Activated B cell treated with CpG ODN at 0.5 μM for 24 hours (primary cell): ENCODE measurements around the gene ROR1. TPM values are rescaled to one million over a fixed set of nuclear protein-coding genes. Genes with fewer than 3 reads are reported as not detected.
"Not testable (repeated sequence)": the region's sequence is repeated elsewhere in the genome, so short reads cannot be mapped to it uniquely, and the experiment has no call there.

Experiments used
- ATAC-seq: fragments of 200-7000 bp; cut with Tn5 transposase; one replicate; pipeline ENCODE4 v1.10.0; 2021; ENCODE audit warnings: low read depth, mild to moderate bottlenecking, moderate library complexity
- CTCF ChIA-PET: fragments of 350-600 bp; sonication (Branson Sonifier 250); formaldehyde crosslinking; loops from one replicate; lab custom pipeline; 2021; ENCODE audit warnings: antibody characterized with exemption; lab: Charles Lee
- POLR2A ChIA-PET: fragments of 350-600 bp; sonication (Branson Sonifier 250); formaldehyde crosslinking; loops from one replicate; lab custom pipeline; 2021; ENCODE audit warnings: antibody characterized with exemption; lab: Charles Lee
- DNase-seq: peaks from one replicate; pipeline ENCODE4 v3.0.0; 2022
- H3K27ac Mint-ChIP-seq: one replicate; pipeline ENCODE4 v1.8.0; 2020; ENCODE audit warnings: mixed read lengths
- H3K27me3 Mint-ChIP-seq: one replicate; pipeline ENCODE4 v1.8.0; 2021; ENCODE audit warnings: mixed read lengths
- H3K36me3 Mint-ChIP-seq: one replicate; pipeline ENCODE4 v1.8.0; 2021; ENCODE audit warnings: low read depth, mixed read lengths
- H3K4me1 Mint-ChIP-seq: one replicate; pipeline ENCODE4 v1.8.0; 2021; ENCODE audit warnings: mixed read lengths
- H3K4me3 Mint-ChIP-seq: one replicate; pipeline ENCODE4 v1.8.0; 2020; ENCODE audit warnings: mild to moderate bottlenecking, mixed read lengths
- H3K9me3 Mint-ChIP-seq: one replicate; pipeline ENCODE4 v1.8.0; 2020; ENCODE audit warnings: mixed read lengths
- CTCF ChIP-seq: fragments of 200-600 bp; IDR thresholded peaks from one replicate; pipeline ENCODE4 v1.8.0; 2022; ENCODE audit warnings: antibody characterized with exemption, mild to moderate bottlenecking
- intact Hi-C: fragments of 100-400 bp; cut with micrococcal nuclease; formaldehyde crosslinking; loops from one replicate; pipeline ENCODE4 v1.15.1; 2024
- total RNA-seq: library from RNA; stranded (reverse); gene quantifications from 2 replicates; pipeline ENCODE4 v1.2.3, GENCODE V29; 2022

Gene ROR1
- total RNA-seq, 1 donor from 2014 or later = 2.2 TPM

- Mint-ChIP-seq H3K4me1 (no peaks in the 10 kb centered on the region), H3K36me3 (no peaks in the 10 kb centered on the region), H3K27ac (no peak overlapping the region), H3K4me3 (no peak overlapping the region), H3K9me3 (no peaks in the 10 kb centered on the region), H3K27me3 (peaks cover 2% of the 10 kb centered on the region)
- intact Hi-C loops = no loop called here
- CTCF ChIA-PET = no interaction called here
- DNase-seq (no peak), ATAC-seq (no peak)
- POLR2A ChIA-PET = no interaction called here
- no peak for TF ChIP-seq CTCF
Observed at GRCh38 chr1:63784083-63784482, 10.3 kb downstream of the ROR1 start.

- H3K27ac Mint-ChIP-seq = no peak overlapping the region
- no peaks in the 10 kb centered on the region for H3K27me3 Mint-ChIP-seq
Observed at GRCh38 chr1:63784489-63785390, 10.9 kb downstream of the ROR1 start.

DNA sequence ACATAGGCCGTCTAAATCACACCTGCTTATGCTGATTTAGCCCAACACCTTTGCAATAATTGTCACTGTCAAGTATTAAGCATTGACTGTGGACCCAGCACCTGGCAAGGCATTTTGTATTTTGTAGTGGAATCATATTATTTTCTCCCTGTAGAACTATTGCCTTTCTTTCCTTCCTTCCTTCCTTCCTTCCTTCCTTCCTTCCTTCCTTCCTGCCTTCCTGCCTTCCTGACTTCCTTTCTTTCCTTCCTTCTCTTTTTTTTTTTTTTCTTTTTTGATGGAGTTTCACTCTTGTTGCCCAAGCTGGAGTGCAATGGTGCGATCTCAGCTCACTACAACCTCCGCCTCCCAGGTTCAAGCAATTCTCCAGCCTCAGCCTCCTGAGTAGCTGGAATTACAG is 13.5 kb downstream of the ROR1 start:
- CTCF ChIA-PET, intact Hi-C loops, H3K9me3 Mint-ChIP-seq, H3K27ac Mint-ChIP-seq, ATAC-seq, H3K4me3 Mint-ChIP-seq, H3K36me3 Mint-ChIP-seq, POLR2A ChIA-PET, H3K27me3 Mint-ChIP-seq, H3K4me1 Mint-ChIP-seq, DNase-seq: not testable (repeated sequence)

More at GRCh38 chr1:63784489-63785390, 10.9 kb downstream of the ROR1 start:
- ATAC-seq (no peak), DNase-seq (no peak)
- Mint-ChIP-seq H3K36me3 (no peaks in the 10 kb centered on the region), H3K4me3 (no peak overlapping the region), H3K9me3 (no peaks in the 10 kb centered on the region), H3K4me1 (no peaks in the 10 kb centered on the region)
- CTCF ChIA-PET = no interaction called here
- intact Hi-C loops = no loop called here
- POLR2A ChIA-PET = no interaction called here
- no peak for TF ChIP-seq CTCF

DNA sequence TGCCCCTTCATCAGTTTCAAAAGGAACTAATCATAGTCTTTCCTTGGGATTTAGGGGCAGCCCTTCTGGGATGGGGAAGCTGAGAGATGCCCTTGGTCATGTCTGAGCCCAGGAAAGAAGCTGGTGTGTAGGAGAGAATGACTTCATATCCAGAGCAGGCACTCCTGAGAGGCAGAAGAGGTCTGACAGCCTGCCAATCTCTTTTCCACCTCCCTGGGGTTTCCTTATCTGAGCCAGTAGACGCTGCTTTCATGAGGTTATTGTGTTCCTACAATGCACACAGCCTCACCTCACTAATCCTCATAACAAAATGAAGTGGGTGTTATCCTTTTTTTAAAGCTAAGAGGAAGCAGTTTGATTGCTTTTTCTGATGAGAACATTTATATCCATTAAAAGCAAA is 14.1 kb downstream of the ROR1 start:
- POLR2A ChIA-PET = no interaction called here
- no peak overlapping the region for H3K4me3 Mint-ChIP-seq
- intact Hi-C loops = no loop called here

DNA sequence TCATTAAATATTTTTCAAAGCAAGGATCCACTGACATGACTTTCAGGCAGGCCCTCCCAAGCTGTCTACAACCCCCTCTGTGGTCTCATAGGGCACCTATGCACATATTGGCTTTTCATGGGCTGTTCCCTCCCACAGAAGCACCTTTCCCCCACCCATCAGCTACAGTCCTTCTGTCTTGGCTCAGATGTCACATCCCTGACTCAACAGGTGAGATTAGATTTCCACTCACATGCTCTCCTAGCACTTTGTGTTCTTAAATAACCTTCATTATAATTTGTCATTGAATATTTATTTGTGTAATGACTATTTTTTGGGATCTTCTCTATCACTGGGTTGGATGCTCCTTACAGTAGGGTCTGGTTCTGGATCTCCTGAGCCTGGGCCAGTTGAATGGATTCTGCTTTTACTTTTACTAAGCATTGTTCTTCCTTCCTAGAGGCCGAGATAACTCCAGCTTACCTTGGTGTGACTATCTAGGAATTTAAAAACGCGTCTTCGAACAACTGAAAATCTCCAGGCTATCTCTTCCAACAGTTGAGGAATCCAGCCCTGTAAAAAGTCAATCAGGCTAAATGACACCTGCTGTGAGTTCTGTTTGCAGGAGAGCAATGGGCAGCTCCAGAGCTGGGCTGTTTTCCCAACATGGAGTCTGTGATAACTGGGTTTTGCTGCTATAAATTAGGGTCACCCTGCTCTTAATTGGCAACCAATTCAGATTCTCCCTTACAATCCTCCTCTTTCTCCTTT is 16.2 kb downstream of the ROR1 start:
- H3K9me3 Mint-ChIP-seq = no peaks in the 10 kb centered on the region

More for the DNA sequence above, 14.1 kb downstream of the ROR1 start:
- no peak overlapping the region for H3K27ac Mint-ChIP-seq
- no peaks in the 10 kb centered on the region for H3K36me3 Mint-ChIP-seq
- CTCF ChIA-PET = no interaction called here
- ATAC-seq (no peak), DNase-seq (no peak)
- no peaks in the 10 kb centered on the region for H3K27me3 Mint-ChIP-seq
- H3K9me3 Mint-ChIP-seq = no peaks in the 10 kb centered on the region
- no peaks in the 10 kb centered on the region for H3K4me1 Mint-ChIP-seq
- no peak for TF ChIP-seq CTCF

More for the DNA sequence above, 16.2 kb downstream of the ROR1 start:
- no peak overlapping the region for H3K4me3 Mint-ChIP-seq
- H3K27me3 Mint-ChIP-seq = peaks cover 3% of the 10 kb centered on the region
- no peak overlapping the region for H3K27ac Mint-ChIP-seq
- intact Hi-C loops = no loop called here
- TF ChIP-seq CTCF = no peak
- ATAC-seq (no peak), DNase-seq (no peak)
- H3K36me3 Mint-ChIP-seq = no peaks in the 10 kb centered on the region
- ChIA-PET POLR2A (no interaction called here), CTCF (no interaction called here)
- no peaks in the 10 kb centered on the region for H3K4me1 Mint-ChIP-seq
